Sigmoid colon (tissue), 7 donors: ENCODE data around the gene SMARCAD1. TPM values are rescaled to one million over a fixed set of nuclear protein-coding genes. Genes with fewer than 3 reads are reported as not detected.
A peak's percentile ranks its signal among the peaks of the same experiment; 100 is the strongest.

Experiments
- DNase-seq: peaks from one replicate; pipeline ENCODE4 v3.0.0-alpha.2; 2019
- H3K27ac ChIP-seq, 4 donors: fragments of 200-600 bp; sonication (generic); one replicate each; pipeline ENCODE4 v1.5.1; 2016 to 2019; ENCODE audit warnings: mild to moderate bottlenecking in 1 of 4
- H3K27me3 ChIP-seq, 3 donors: fragments of 200-600 bp; sonication (generic); one replicate each; pipeline ENCODE4 v1.5.1; 2019; ENCODE audit warnings: mild to moderate bottlenecking in 1 of 3
- H3K36me3 ChIP-seq, 4 donors: fragments of 200-600 bp; sonication (generic); one replicate each; pipeline ENCODE4 v1.5.1; 2016 to 2019
- H3K4me1 ChIP-seq, 4 donors: fragments of 200-600 bp; sonication (generic); one replicate each; pipeline ENCODE4 v1.5.1; 2017 to 2019
- H3K4me3 ChIP-seq, 4 donors: fragments of 200-600 bp; sonication (generic); one replicate each; pipeline ENCODE4 v1.5.1; 2017 to 2019; ENCODE audit warnings: mild to moderate bottlenecking in 2 of 4, moderate library complexity in 1 of 4
- H3K9me3 ChIP-seq, 4 donors: fragments of 200-600 bp in 3 of 4; sonication (generic) in 3 of 4; one replicate each; pipeline versions ENCODE4 v1.5.1 to v1.6.1; 2013 to 2019
- CTCF ChIP-seq, 4 experiments: fragments of 450-650 bp in 3 of 4; fragments of 200-600 bp in 1 of 4; IDR thresholded peaks; one replicate each; pipeline ENCODE4 v1.5.1; 2016 to 2019; ENCODE audit warnings: antibody characterized with exemption in 4 of 4, mild to moderate bottlenecking in 3 of 4, moderate library complexity in 2 of 4
- EP300 ChIP-seq, 4 donors: sonication (generic); formaldehyde crosslinking; IDR thresholded peaks; one replicate each; pipeline ENCODE4 v1.6.1; 2017; ENCODE audit warnings: antibody characterized with exemption in 4 of 4
- POLR2A ChIP-seq, 2 donors: fragments of 450-650 bp; IDR thresholded peaks; one replicate each; pipeline ENCODE4 v1.6.1; 2016; ENCODE audit warnings: antibody characterized with exemption in 2 of 2, mild to moderate bottlenecking in 2 of 2, moderate library complexity in 2 of 2
- POLR2AphosphoS5 ChIP-seq, 4 donors: sonication (generic); formaldehyde crosslinking; IDR thresholded peaks; one replicate each; pipeline ENCODE4 v1.6.1; 2017; ENCODE audit warnings: antibody characterized with exemption in 4 of 4
- WGBS, 2 donors: extraction: QIAGEN DNeasy Blood & Tissue Kit; methylation state at CpG; one replicate each; pipeline ENCODE4 v1.1.7; 2013; 5-methylcytosine and 5-hydroxymethylcytosine counted together
- intact Hi-C: fragments of 100-400 bp; cut with DNase I; formaldehyde crosslinking; loops from one replicate; pipeline ENCODE4 v1.15.1; 2023
- polyA plus RNA-seq, 3 donors: library from polyadenylated mRNA; stranded (reverse); fragments of 200-250 nt; gene quantifications; one replicate each; pipeline ENCODE4 v1.2.3, GENCODE V29; 2013
- total RNA-seq, 4 donors: library from RNA; depleted of rRNA; stranded (reverse); fragments of >200 nt; gene quantifications; one replicate each; pipeline ENCODE4 v1.1.0, GENCODE V29; 2016
- donor health status: healthy with polysubstance abuse.
- donor health status: Bipolar disorder and iron deficiency.
- donor health status: healthy.

The SMARCAD1 gene, protein sequence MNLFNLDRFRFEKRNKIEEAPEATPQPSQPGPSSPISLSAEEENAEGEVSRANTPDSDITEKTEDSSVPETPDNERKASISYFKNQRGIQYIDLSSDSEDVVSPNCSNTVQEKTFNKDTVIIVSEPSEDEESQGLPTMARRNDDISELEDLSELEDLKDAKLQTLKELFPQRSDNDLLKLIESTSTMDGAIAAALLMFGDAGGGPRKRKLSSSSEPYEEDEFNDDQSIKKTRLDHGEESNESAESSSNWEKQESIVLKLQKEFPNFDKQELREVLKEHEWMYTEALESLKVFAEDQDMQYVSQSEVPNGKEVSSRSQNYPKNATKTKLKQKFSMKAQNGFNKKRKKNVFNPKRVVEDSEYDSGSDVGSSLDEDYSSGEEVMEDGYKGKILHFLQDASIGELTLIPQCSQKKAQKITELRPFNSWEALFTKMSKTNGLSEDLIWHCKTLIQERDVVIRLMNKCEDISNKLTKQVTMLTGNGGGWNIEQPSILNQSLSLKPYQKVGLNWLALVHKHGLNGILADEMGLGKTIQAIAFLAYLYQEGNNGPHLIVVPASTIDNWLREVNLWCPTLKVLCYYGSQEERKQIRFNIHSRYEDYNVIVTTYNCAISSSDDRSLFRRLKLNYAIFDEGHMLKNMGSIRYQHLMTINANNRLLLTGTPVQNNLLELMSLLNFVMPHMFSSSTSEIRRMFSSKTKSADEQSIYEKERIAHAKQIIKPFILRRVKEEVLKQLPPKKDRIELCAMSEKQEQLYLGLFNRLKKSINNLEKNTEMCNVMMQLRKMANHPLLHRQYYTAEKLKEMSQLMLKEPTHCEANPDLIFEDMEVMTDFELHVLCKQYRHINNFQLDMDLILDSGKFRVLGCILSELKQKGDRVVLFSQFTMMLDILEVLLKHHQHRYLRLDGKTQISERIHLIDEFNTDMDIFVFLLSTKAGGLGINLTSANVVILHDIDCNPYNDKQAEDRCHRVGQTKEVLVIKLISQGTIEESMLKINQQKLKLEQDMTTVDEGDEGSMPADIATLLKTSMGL
- 10 to 100 TPM; 15.8 to 21.4 (median 16.8) TPM for total RNA-seq
- polyA plus RNA-seq = 1 to 10 TPM; 3.7 to 9.0 (median 4.2) TPM

- H3K9me3 ChIP-seq = no peaks in the 10 kb centered on the region
- intact Hi-C loops = no loop called here
- H3K4me1 ChIP-seq = peaks cover 0 to 27% (median 13%) of the 10 kb centered on the region in 4 donors
- peak within 1 kb of the TSS; percentile 90 to 93 (median 92) for H3K27ac ChIP-seq
- peaks cover 0 to 35% (median 7%) of the 10 kb centered on the region in 4 donors for H3K36me3 ChIP-seq
- peak in 1 of 2 donors; percentile 8 for TF ChIP-seq POLR2A (IDR thresholded peaks at IDR 0.05)
- no peak for TF ChIP-seq CTCF (IDR thresholded peaks at IDR 0.05)
- peak in 1 of 4 donors; percentile 11 for TF ChIP-seq EP300 (IDR thresholded peaks at IDR 0.05)
- peak in 3 of 4 donors; percentile 15 to 65 (median 54) for TF ChIP-seq POLR2AphosphoS5 (IDR thresholded peaks at IDR 0.05)
- 0% methylated on average over 57 of the region's 57 CpGs for WGBS, 2 donors
- H3K27me3 ChIP-seq = no peaks in the 10 kb centered on the region
- peak within 1 kb of the TSS; percentile 80 to 89 (median 87) for H3K4me3 ChIP-seq
- peak; percentile 94 for DNase-seq
Measured at GRCh38 chr4:94207469-94208224, at the start of gene SMARCAD1. SMARCAD1 (plus strand) TSS chr4:94207865; CDS start chr4:94208395, 530 bp downstream.

- Histone ChIP-seq H3K27ac (no peak overlapping the region), H3K4me1 (no peaks in the 10 kb centered on the region), H3K27me3 (no peaks in the 10 kb centered on the region), H3K9me3 (no peaks in the 10 kb centered on the region), H3K4me3 (no peak overlapping the region), H3K36me3 (no peaks in the 10 kb centered on the region)
- DNase-seq = no peak
- intact Hi-C loops = no loop called here
- TF ChIP-seq EP300 (IDR thresholded peaks at IDR 0.05) (no peak), POLR2AphosphoS5 (IDR thresholded peaks at IDR 0.05) (no peak), POLR2A (IDR thresholded peaks at IDR 0.05) (no peak), CTCF (IDR thresholded peaks at IDR 0.05) (no peak)
- 89% methylated on average over 3 of the region's 3 CpGs for WGBS, 2 donors
Measured at GRCh38 chr4:94158883-94159282, 48.8 kb upstream of the SMARCAD1 start.

DNA sequence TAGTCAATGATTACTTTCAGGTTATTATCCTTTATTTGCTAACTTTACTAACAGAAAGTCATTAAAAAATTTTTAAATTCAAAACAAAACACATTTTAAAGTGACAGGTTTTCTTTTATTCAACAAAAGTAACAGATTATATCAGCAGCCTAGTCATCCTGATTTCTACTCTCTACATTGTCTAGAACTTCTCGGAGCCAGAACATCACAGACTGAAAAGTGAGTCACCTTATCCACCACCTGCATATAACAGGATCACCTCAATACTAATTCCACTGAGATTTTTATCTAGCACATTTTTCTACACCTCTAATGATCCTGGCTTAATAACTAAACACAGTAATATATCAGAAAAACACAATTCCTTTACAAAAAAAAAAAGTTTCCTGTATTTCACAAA is 47.9 kb upstream of the SMARCAD1 start:
- Histone ChIP-seq H3K9me3 (no peaks in the 10 kb centered on the region), H3K4me1 (no peaks in the 10 kb centered on the region), H3K27ac (no peak overlapping the region), H3K27me3 (no peaks in the 10 kb centered on the region), H3K36me3 (no peaks in the 10 kb centered on the region), H3K4me3 (no peak overlapping the region)
- DNase-seq = no peak
- TF ChIP-seq POLR2A (IDR thresholded peaks at IDR 0.05) (no peak), EP300 (IDR thresholded peaks at IDR 0.05) (no peak), POLR2AphosphoS5 (IDR thresholded peaks at IDR 0.05) (no peak), CTCF (IDR thresholded peaks at IDR 0.05) (no peak)
- intact Hi-C loops = no loop called here
- WGBS, 2 donors = 89% methylated on average over 1 of the region's 1 CpG

- DNase-seq = no peak
Measured at GRCh38 chr4:94160774-94161173, 46.9 kb upstream of the SMARCAD1 start.

More at GRCh38 chr4:94160774-94161173, 46.9 kb upstream of the SMARCAD1 start:
- Histone ChIP-seq H3K27ac (no peak overlapping the region), H3K4me1 (no peaks in the 10 kb centered on the region), H3K36me3 (no peaks in the 10 kb centered on the region), H3K9me3 (no peaks in the 10 kb centered on the region), H3K4me3 (no peak overlapping the region), H3K27me3 (no peaks in the 10 kb centered on the region)
- TF ChIP-seq CTCF (IDR thresholded peaks at IDR 0.05) (no peak), EP300 (IDR thresholded peaks at IDR 0.05) (no peak), POLR2A (IDR thresholded peaks at IDR 0.05) (no peak), POLR2AphosphoS5 (IDR thresholded peaks at IDR 0.05) (no peak)
- intact Hi-C loops = no loop called here
- 97% methylated on average over 4 of the region's 4 CpGs for WGBS, 2 donors
